ENCODE data around the gene PRAC1.
"Not testable (repeated sequence)": the region's sequence is repeated elsewhere in the genome, so short reads cannot be mapped to it uniquely, and the experiment has no call there.

PRAC1 gene

GRCh38 chr17:48718227-48718760 lies 4.0 kb downstream of the PRAC1 start:
- no peak overlapping the region for H3K4me3 ChIP-seq (ENCODE audit: low read depth, low read length)
- no peak for TF ChIP-seq MAX (IDR thresholded peaks at IDR 0.05; ENCODE audit: low read depth, low read length)
- no peak for TF ChIP-seq MYC (IDR thresholded peaks at IDR 0.05; ENCODE audit: low read depth, low read length)
- DNase-seq (ENCODE audit: low read depth), result no peak

GRCh38 chr17:48717367-48718226 lies 4.7 kb downstream of the PRAC1 start:
- H3K4me3 ChIP-seq (ENCODE audit: low read depth, low read length), result no peak overlapping the region
- no peak for DNase-seq (ENCODE audit: low read depth)
- TF ChIP-seq MAX (IDR thresholded peaks at IDR 0.05; ENCODE audit: low read depth, low read length) (no peak), POLR2A (IDR thresholded peaks at IDR 0.05; ENCODE audit: extremely low read depth, insufficient read length) (no peak), MYC (IDR thresholded peaks at IDR 0.05; ENCODE audit: low read depth, low read length) (no peak)

DNA sequence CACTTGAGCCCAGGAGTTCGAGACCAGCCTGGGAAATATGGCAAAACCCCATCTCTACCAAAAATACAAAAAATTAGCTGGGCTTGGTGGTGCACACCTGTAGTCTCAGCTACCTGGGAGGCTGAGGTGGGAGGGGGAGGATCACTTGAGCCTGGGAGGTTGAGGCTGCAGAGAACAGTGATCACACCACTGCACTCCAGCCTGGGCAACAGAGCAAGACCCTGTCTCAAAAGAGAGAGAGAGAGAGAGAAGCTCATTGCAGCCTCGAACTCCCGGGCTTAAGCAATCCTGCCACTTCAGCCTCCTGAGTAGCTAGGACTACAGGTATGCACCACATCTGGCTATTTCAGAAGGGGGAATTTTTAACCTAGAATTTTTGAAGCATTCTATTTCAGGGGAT lies 5.8 kb downstream of the PRAC1 start:
- not testable (repeated sequence) for H3K4me3 ChIP-seq (ENCODE audit: low read depth, low read length); DNase-seq (ENCODE audit: low read depth)

- DNase-seq (ENCODE audit: low read depth), result peak; percentile 30
- H3K4me3 ChIP-seq (ENCODE audit: low read depth, low read length), result no peak overlapping the region
- TF ChIP-seq MAX (IDR thresholded peaks at IDR 0.05; ENCODE audit: low read depth, low read length), result no peak
- TF ChIP-seq, protein P1, sequence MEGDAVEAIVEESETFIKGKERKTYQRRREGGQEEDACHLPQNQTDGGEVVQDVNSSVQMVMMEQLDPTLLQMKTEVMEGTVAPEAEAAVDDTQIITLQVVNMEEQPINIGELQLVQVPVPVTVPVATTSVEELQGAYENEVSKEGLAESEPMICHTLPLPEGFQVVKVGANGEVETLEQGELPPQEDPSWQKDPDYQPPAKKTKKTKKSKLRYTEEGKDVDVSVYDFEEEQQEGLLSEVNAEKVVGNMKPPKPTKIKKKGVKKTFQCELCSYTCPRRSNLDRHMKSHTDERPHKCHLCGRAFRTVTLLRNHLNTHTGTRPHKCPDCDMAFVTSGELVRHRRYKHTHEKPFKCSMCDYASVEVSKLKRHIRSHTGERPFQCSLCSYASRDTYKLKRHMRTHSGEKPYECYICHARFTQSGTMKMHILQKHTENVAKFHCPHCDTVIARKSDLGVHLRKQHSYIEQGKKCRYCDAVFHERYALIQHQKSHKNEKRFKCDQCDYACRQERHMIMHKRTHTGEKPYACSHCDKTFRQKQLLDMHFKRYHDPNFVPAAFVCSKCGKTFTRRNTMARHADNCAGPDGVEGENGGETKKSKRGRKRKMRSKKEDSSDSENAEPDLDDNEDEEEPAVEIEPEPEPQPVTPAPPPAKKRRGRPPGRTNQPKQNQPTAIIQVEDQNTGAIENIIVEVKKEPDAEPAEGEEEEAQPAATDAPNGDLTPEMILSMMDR (IDR thresholded peaks at IDR 0.05; ENCODE audit: low read depth, low read length), result no peak
- no peak for TF ChIP-seq MYC (IDR thresholded peaks at IDR 0.05; ENCODE audit: low read depth, low read length)
- no peak for TF ChIP-seq POLR2A (IDR thresholded peaks at IDR 0.05; ENCODE audit: extremely low read depth, insufficient read length)
Measured at GRCh38 chr17:48715496-48716399, 6.6 kb downstream of the PRAC1 start.

GRCh38 chr17:48711128-48711527 lies 11.2 kb downstream of the PRAC1 start:
- TF ChIP-seq POLR2A (IDR thresholded peaks at IDR 0.05; ENCODE audit: extremely low read depth, insufficient read length) (no peak), MYC (IDR thresholded peaks at IDR 0.05; ENCODE audit: low read depth, low read length) (no peak)
- TF ChIP-seq, protein P1 (IDR thresholded peaks at IDR 0.05; ENCODE audit: low read depth, low read length), result no peak
- no peak overlapping the region for H3K4me3 ChIP-seq (ENCODE audit: low read depth, low read length)
- no peak for DNase-seq (ENCODE audit: low read depth)

- DNase-seq (ENCODE audit: low read depth), result no peak
- H3K4me3 ChIP-seq (ENCODE audit: low read depth, low read length), result no peak overlapping the region
- TF ChIP-seq POLR2A (IDR thresholded peaks at IDR 0.05; ENCODE audit: extremely low read depth, insufficient read length), result no peak
- TF ChIP-seq MYC (IDR thresholded peaks at IDR 0.05; ENCODE audit: low read depth, low read length), result no peak
- TF ChIP-seq MAX (IDR thresholded peaks at IDR 0.05; ENCODE audit: low read depth, low read length), result no peak
- TF ChIP-seq, protein P1 (IDR thresholded peaks at IDR 0.05; ENCODE audit: low read depth, low read length), result no peak
Measured at GRCh38 chr17:48704361-48705248, 17.7 kb downstream of the PRAC1 start.

All from NB4 (cell line).